ENCODE results near the gene MEF2D. TPM values are rescaled to one million over a fixed set of nuclear protein-coding genes. Genes with fewer than 3 reads are reported as not detected.
A peak's percentile ranks its signal among the peaks of the same experiment; 100 is the strongest.

The MEF2D gene
- total RNA-seq, 8 experiments from 2014 or later = 6.6 to 28.6 (median 11.3) TPM

DNA sequence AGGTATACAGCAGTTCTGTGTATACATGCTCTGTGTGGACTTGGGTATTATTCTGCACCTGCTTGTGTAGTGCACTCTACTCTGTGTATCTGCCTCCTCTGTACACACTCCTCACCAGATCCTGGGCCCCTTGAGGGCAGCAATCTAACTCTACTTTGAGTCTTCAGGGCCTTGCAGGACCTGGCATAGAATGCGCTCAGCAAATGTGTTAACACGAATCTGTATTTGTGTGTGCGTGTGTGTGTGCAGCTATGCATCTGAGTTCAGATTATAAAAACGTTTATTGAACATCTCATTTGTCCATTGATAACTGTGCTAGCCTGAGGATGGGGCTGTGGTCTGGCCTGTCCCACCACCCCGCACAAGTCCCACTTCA is 3.9 kb upstream of the MEF2D start:
- ATAC-seq (replicated peaks in 6 of 8) = no peak
- WGBS, 10 experiments = 0 to 66% (median 52%) methylated on average over 1 to 4 of the region's 5 CpGs; no CpG with 5 or more reads in 4 of the 10 experiments
- peaks cover 17 to 19% of the 10 kb centered on the region in 2 donors for H3K4me1 ChIP-seq (replicated peaks in 1 of 2)
- in situ Hi-C loops (cut with MboI; ENCODE audit: low pct_unique_long_range_greater_than_20kb in 2 of 9, low sequenced_read_pairs in 9 of 9, unreplicated experiment in 9 of 9) = no loop called here
- H3K4me3 ChIP-seq = peak overlapping the region in 3 of 5 donors; percentile 32 to 37 (median 34)
- H3K27ac ChIP-seq = peak overlapping the region; percentile 43 to 76

DNA sequence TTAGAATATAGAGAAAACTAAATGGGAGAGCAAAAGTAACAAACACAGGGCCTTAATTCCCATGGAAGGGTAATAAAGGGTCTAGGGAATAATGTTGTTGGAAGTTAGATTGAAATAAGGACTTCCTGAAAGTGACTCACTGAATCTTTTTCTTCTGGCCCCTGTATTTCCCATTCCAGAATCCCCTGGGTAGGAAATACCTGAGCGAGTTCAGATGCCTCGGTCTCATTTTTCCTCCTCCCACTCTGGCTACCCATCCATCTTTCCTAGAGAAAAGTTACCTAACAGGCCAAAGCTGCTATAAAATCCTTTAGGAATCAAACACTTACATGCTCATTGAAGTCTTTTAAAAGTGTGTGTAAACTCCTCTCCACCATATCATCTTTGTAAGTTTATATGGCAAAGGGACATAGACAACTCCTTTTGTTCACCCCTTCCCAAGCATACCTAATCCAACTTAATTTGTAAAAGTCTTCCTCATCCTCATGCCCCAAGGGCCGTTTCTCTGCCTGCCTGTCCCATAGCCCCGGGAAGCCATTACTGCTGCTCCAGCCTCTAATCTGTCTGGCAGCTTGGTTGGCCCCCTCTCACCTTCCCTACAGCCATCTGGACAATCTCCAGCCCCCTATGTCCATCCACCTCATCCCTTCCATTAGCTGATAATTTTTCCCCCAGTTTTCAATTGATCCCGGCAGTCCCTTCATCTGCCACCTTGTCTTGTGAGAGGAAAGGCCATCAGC is 3.3 kb upstream of the MEF2D start:
- no peak for ATAC-seq (replicated peaks in 6 of 8)
- WGBS, 10 experiments = 46 to 100% (median 75%) methylated on average over 1 to 5 of the region's 5 CpGs; no CpG with 5 or more reads in 1 of the 10 experiments
- in situ Hi-C loops (cut with MboI; ENCODE audit: low pct_unique_long_range_greater_than_20kb in 2 of 9, low sequenced_read_pairs in 9 of 9, unreplicated experiment in 9 of 9) = no loop called here
- Histone ChIP-seq H3K4me3 (no peak overlapping the region), H3K4me1 (replicated peaks in 1 of 2) (peaks cover 19 to 22% of the 10 kb centered on the region in 2 donors), H3K27ac (no peak overlapping the region)

DNA sequence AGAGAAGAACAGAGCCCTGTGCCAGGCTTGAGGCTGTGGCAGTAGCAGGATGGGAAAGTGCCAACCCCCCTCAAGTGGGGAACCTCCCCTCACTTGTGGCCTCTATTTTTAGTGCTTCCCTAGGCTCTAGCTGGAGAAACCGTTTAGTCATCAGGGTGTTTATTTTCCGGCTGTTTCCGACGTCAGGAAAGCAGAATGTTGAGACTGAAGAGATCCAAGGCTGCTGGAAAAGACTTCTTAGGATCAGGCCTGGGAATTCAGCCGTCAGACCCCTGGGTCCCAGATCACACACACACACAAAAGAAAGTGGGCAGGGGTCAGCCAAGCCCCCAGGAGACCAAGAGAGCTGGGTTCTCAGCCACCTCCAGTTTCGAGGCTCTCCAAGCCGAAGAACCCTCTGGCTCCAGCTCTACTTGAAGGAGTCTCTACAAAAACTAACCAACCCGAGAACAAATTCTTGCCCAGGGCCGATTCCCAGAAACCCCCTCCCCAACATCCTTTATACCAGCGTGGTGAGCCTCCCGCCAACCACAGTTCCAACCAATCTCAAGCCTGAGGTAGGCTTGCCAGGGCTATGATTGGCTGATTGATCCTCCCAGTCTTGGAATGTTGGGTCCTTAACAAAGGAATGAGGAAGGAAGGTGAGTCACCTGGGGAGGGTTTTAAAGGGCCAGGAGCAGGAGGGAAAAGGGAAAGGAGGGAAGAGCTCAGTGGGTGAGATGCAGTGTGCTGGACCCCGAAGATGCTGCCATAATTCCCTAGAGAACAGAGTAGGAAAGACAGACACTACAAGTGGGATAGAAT is 2.5 kb upstream of the MEF2D start:
- H3K4me3 ChIP-seq = no peak overlapping the region
- no peak overlapping the region for H3K27ac ChIP-seq
- in situ Hi-C loops (cut with MboI; ENCODE audit: low pct_unique_long_range_greater_than_20kb in 2 of 9, low sequenced_read_pairs in 9 of 9, unreplicated experiment in 9 of 9) = no loop called here
- H3K4me1 ChIP-seq (replicated peaks in 1 of 2) = peaks cover 26 to 30% of the 10 kb centered on the region in 2 donors
- WGBS, 10 experiments = 9 to 100% (median 69%) methylated on average over 1 to 12 of the region's 12 CpGs; no CpG with 5 or more reads in 2 of the 10 experiments
- peak in 2 of 8 experiments; percentile 1 to 4 for ATAC-seq (replicated peaks in 6 of 8)

DNA sequence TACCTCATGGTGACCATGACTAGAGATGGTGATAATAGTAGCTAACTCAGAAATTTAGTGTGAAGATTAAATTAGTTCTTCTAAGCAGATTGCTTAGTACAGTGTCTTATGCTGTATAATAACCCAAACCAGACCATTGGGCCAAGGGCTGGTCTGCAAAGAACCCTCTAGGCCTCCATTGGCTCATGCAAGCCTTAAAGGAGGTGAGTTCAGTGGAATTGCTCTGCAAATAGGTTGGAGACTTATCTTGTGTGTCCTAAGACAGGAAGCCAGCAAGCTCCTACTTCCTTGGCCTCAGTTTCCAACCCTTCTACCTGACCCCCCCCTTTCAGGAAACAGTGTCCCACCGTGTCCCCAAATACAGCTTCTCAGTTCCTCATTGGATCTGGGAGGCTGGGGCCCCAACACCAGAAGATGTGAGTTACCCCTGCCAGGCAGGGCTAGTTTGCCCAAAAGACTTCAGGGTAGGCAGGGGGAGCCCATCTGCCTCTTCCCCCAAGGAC is 1.9 kb upstream of the MEF2D start:
- H3K27ac ChIP-seq = no peak overlapping the region
- peaks cover 33 to 36% of the 10 kb centered on the region in 2 donors for H3K4me1 ChIP-seq (replicated peaks in 1 of 2)
- ATAC-seq (replicated peaks in 6 of 8) = no peak
- no peak overlapping the region for H3K4me3 ChIP-seq
- WGBS, 10 experiments = 40% methylated on average over 1 of the region's 1 CpG; no CpG with 5 or more reads in 9 of the 10 experiments
- in situ Hi-C loops (cut with MboI; ENCODE audit: low pct_unique_long_range_greater_than_20kb in 2 of 9, low sequenced_read_pairs in 9 of 9, unreplicated experiment in 9 of 9) = no loop called here

DNA sequence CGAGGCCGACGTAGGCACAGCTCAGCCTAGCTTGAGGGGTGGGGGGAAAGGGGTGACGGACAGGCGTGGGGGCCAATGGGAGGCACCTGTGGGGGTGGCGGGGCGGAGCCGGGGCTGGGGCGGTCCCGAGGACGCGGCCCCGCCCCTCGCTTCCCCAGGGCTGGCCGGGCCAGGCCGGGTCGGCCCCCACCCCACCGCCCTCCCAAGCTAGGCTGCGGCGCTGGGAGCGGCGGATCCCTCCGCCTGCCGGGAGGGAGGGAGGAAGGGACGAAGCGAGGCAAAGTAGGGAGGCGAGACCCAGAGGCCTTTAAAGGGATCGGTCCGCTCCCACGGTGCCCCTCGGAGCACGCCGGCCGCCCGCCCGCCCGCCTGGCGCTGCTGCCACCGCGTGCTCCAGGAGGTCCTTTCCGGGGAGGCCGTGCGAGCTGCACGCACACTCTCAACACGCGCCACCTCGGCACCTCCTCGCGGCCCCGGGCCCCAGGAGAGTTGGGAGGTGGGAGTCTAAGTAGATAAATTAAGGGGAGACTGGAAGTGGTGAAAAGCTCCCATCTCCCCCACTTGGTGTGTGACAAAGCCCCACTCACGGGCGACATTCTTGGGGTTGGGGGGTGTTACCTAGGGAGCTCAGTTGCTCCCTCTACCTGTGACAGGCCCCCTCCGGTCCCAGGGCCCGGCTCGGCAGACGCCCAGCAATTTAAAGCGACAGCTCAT is 375 bp upstream of the MEF2D start:
- in situ Hi-C loops (cut with MboI; ENCODE audit: low pct_unique_long_range_greater_than_20kb in 2 of 9, low sequenced_read_pairs in 9 of 9, unreplicated experiment in 9 of 9) = no loop called here
- peaks cover 41 to 48% of the 10 kb centered on the region in 2 donors for H3K4me1 ChIP-seq (replicated peaks in 1 of 2)
- 0% methylated on average over 3 to 9 of the region's 57 CpGs; no CpG with 5 or more reads in 7 of the 10 experiments for WGBS, 10 experiments

DNA sequence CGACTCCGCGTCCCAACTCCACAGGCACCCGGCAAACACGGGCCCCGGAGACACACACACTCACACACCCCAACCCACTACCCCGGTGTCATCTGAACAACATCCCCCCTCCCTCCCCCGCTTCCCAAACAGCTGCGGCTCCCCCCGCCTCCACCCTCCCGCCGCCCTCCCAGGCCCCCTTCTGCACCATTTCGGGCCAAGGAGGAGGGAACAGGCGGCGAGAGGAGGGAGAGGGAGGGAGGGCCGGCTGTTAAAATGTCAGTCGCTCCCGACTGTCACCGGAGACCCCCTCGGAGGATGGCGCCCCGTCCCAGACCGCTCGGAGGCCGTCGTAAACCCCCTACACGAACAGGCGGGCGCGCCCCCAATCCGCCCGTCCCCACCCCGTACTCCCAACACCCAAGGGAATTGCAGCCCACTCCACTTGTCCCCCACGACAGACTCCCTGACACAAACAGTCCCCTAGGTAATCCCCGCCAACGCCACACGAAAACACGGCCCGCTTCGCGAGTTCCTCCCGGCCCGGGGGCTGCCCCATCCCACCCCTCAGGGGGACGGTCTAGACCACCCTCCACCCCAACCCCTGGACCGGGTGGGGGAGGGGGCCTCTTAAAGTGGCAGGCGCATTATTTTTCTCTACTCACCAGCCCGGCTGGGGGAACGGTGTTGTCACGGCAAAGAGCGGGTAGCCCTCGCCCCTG is 583 bp downstream of the MEF2D start:
- ATAC-seq (replicated peaks in 6 of 8) = peak in 6 of 8 experiments; percentile 1 to 29 (median 20)
- H3K4me3 ChIP-seq = peak overlapping the region; percentile 82 to 97 (median 95)
- 0% methylated on average over 1 of the region's 51 CpGs; no CpG with 5 or more reads in 9 of the 10 experiments for WGBS, 10 experiments
- peak overlapping the region; percentile 96 to 97 for H3K27ac ChIP-seq
- in situ Hi-C loops (cut with MboI; ENCODE audit: low pct_unique_long_range_greater_than_20kb in 2 of 9, low sequenced_read_pairs in 9 of 9, unreplicated experiment in 9 of 9) = no loop called here
- peaks cover 38 to 46% of the 10 kb centered on the region in 2 donors for H3K4me1 ChIP-seq (replicated peaks in 1 of 2)

More for the DNA sequence above, 375 bp upstream of the MEF2D start:
- Histone ChIP-seq H3K27ac (peak overlapping the region; percentile 96 to 97), H3K4me3 (peak overlapping the region; percentile 82 to 97 (median 95))
- peak; percentile 55 to 85 (median 80) for ATAC-seq (replicated peaks in 6 of 8)

DNA sequence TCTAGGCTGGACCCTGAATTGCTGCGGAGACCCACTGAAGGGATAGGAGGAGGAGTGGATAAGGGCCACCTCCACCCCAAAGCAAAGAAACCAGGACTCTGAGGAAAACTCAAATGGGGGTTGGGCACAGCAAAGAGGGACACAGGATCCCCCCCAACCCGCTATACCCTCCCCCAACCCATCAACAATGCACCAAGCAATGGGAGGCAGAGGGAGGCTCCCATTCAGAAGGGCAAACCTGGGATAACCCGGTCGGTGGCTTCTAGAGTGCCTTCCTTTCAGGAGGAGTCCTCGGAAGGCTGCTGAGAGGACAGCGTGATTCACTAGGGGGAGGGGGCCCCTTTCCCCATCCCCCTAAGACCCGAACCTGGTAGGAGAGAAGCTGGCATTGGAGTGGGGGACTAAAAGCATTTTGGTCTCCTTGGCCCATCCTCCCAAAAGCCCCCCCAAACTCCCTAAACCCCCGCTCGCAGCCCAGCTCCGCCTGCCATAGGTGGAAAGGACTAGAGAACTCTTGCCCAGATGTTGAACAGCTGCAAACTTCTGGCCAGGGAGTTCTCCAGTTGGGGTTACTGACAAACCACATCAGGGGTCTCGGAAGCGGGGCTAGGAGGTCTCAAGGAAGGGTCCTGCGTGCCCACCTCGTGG is 1.3 kb downstream of the MEF2D start:
- in situ Hi-C loops (cut with MboI; ENCODE audit: low pct_unique_long_range_greater_than_20kb in 2 of 9, low sequenced_read_pairs in 9 of 9, unreplicated experiment in 9 of 9) = no loop called here
- peaks cover 32 to 42% of the 10 kb centered on the region in 2 donors for H3K4me1 ChIP-seq (replicated peaks in 1 of 2)
- ATAC-seq (replicated peaks in 6 of 8) = no peak
- peak overlapping the region; percentile 82 to 97 (median 95) for H3K4me3 ChIP-seq
- WGBS, 10 experiments = 0 to 7% (median 0%) methylated on average over 1 to 5 of the region's 14 CpGs; no CpG with 5 or more reads in 4 of the 10 experiments
- no peak overlapping the region for H3K27ac ChIP-seq

DNA sequence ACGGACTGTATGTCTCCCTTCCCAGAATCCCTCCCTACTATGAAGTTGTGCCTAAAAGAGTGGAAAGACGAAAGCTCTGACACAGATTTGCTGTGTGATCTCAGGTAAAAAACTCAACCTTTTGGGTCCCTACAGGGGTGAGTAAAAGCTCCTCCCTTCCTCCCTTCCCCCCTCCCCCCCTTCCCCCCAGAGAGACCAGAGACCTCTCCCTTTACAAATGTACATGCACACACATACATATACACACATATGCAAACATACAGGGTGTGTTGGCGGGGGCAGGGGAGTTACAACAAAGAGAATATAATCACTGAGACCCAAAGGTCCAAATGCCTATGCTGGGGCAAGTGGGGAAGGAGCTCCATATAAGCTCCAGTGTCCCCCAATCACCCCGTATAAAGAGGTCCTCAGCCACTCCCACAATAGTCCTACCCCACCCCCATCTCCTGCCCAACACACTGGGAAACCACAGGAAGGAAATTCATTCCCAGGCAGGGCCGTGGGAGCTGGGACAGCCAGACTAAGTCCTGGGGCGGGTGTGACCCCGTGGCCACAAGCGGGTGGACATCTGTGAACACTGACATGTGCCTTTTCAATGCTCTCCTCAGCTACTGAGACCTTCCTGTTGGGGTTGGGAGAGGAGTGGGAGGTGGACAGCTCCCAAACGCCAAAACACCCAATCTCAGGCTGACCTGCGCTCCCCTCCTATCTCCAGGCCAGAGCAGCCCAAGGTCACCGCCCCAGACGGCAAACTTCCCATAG is 2.0 kb downstream of the MEF2D start:
- 0 to 23% (median 14%) methylated on average over 1 to 10 of the region's 12 CpGs; no CpG with 5 or more reads in 4 of the 10 experiments for WGBS, 10 experiments
- no peak overlapping the region for H3K27ac ChIP-seq
- peak in 2 of 8 experiments; percentile 0 to 4 for ATAC-seq (replicated peaks in 6 of 8)
- H3K4me3 ChIP-seq = peak overlapping the region; percentile 82 to 97 (median 95)
- H3K4me1 ChIP-seq (replicated peaks in 1 of 2) = peaks cover 32 to 45% of the 10 kb centered on the region in 2 donors
- in situ Hi-C loops (cut with MboI; ENCODE audit: low pct_unique_long_range_greater_than_20kb in 2 of 9, low sequenced_read_pairs in 9 of 9, unreplicated experiment in 9 of 9) = no loop called here

DNA sequence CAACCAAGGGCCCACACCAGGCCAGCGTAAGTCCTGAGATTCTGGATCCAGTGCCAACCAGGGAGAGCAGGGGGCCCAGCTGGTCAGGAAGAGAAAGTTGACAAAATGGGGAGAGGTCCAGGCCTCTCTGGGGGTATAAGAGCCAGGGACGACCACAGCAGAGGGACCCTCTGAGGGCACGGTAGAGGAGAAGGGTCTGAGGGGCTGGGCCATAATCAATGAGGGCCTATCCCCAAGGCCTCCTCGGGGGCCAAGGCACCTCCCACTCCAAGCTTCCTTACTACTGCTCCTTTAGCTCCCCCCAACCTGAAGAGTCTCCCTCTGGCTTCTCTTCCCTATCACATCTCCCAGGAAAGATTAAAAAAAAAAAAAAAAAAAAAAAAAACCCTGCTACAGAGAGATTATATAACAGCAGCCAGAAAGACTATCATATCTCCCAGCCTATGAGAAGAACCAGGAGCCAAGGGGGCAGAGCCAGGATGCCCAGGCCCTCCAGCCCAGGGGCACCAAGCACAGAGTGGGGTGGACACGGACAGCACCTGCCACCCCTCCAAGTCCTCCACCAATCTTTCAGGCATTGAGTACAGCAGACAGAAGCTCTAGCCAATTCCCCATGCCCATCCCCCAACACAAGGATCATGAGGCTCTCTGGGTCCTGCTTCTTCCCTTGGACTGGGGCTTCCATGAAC is 2.7 kb downstream of the MEF2D start:
- peak overlapping the region; percentile 82 to 97 (median 95) for H3K4me3 ChIP-seq
- peaks cover 36 to 45% of the 10 kb centered on the region in 2 donors for H3K4me1 ChIP-seq (replicated peaks in 1 of 2)
- 35 to 100% (median 72%) methylated on average over 1 to 5 of the region's 5 CpGs; no CpG with 5 or more reads in 4 of the 10 experiments for WGBS, 10 experiments
- ATAC-seq (replicated peaks in 6 of 8) = peak in 1 of 8 experiments; percentile 1
- no peak overlapping the region for H3K27ac ChIP-seq
- in situ Hi-C loops (cut with MboI; ENCODE audit: low pct_unique_long_range_greater_than_20kb in 2 of 9, low sequenced_read_pairs in 9 of 9, unreplicated experiment in 9 of 9) = no loop called here

DNA sequence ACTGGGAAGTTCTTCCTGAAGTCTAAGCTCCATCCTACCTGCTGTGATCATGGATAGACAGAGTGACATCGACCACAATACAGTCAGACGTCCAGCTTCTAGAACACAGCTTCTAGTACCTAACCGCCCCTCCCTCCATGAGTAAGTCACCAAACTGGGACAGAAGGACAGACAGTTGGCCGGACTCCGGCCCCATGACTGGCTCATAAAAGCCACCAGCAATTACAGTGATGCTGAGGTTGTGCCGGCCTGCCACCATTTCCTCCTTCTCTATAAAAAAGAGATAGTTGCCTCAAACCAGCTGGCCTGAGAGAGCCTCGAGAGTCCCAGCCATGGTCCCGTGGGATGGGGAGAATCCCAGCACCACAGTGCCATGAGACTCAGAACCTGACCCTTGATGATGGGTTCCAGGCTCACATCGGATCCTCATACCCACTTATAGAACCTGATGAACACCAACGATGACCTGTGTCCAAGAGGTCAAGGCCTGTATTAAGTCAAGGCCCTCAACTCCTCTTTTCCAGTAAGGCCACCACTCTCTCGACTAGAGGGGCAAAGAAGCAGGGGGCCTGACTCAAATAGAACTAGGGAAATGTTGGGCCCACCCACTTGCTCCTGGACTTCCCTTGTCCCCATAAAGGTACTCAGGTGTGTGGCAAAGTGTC is 3.4 kb downstream of the MEF2D start:
- Histone ChIP-seq H3K4me1 (replicated peaks in 1 of 2) (peaks cover 36 to 45% of the 10 kb centered on the region in 2 donors), H3K4me3 (no peak overlapping the region), H3K27ac (no peak overlapping the region)
- in situ Hi-C loops (cut with MboI; ENCODE audit: low pct_unique_long_range_greater_than_20kb in 2 of 9, low sequenced_read_pairs in 9 of 9, unreplicated experiment in 9 of 9) = no loop called here
- 21 to 94% (median 75%) methylated on average over 2 to 7 of the region's 11 CpGs; no CpG with 5 or more reads in 2 of the 10 experiments for WGBS, 10 experiments
- no peak for ATAC-seq (replicated peaks in 6 of 8)
